Measurements from ENCODE around the gene KCNIP4. TPM values are rescaled to one million over a fixed set of nuclear protein-coding genes. Genes with fewer than 3 reads are reported as not detected.

Gene KCNIP4
- total and polyA plus RNA-seq, 3 donors from 2014 or later, result 0.68 TPM; not detected in 2

DNA sequence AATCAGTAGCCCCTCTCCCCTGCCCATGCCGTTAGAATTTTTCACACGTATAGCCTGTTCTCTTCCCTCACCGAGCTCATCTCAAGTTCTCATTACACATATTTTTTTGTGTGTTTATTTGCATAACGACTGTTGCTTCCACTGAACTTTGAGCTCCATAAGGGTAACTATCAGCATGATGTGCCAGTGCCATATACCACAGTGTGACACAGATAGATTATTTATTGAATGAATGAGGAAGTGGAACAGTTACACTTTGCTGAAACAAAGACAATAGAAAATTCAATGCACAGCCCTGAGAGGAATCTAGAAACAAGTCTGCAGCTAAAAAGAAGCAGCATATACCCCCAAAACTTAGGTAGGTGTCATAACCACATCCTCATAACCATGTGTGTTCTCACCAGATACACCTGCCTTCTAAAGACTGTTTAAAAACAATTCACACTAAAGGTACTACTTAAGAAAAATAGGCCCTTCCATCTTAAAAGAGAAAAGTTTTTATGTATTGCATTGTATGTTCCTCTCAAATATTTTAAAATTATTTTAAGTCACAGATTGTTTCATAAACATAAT lies 858.4 kb downstream of the KCNIP4 start:
- no peak overlapping the region for H3K4me3 ChIP-seq
- H3K36me3 ChIP-seq (ENCODE audit: low read depth, missing control alignments), result no peaks in the 10 kb centered on the region
- TF ChIP-seq, protein P1, sequence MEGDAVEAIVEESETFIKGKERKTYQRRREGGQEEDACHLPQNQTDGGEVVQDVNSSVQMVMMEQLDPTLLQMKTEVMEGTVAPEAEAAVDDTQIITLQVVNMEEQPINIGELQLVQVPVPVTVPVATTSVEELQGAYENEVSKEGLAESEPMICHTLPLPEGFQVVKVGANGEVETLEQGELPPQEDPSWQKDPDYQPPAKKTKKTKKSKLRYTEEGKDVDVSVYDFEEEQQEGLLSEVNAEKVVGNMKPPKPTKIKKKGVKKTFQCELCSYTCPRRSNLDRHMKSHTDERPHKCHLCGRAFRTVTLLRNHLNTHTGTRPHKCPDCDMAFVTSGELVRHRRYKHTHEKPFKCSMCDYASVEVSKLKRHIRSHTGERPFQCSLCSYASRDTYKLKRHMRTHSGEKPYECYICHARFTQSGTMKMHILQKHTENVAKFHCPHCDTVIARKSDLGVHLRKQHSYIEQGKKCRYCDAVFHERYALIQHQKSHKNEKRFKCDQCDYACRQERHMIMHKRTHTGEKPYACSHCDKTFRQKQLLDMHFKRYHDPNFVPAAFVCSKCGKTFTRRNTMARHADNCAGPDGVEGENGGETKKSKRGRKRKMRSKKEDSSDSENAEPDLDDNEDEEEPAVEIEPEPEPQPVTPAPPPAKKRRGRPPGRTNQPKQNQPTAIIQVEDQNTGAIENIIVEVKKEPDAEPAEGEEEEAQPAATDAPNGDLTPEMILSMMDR (IDR thresholded peaks at IDR 0.05), result no peak
- TF ChIP-seq POLR2A (IDR thresholded peaks at IDR 0.05), result no peak
- DNase-seq, result no peak
- no peaks in the 10 kb centered on the region for H3K9me3 ChIP-seq
- H3K4me1 ChIP-seq, result no peaks in the 10 kb centered on the region
- no peak overlapping the region for H3K27ac ChIP-seq
- WGBS, 2 donors, result 79 to 85% methylated on average over 4 of the region's 4 CpGs
- intact Hi-C loops (cut with DNase I; ENCODE audit: low total_unique reads), result no loop called here
- no peaks in the 10 kb centered on the region for H3K27me3 ChIP-seq

DNA sequence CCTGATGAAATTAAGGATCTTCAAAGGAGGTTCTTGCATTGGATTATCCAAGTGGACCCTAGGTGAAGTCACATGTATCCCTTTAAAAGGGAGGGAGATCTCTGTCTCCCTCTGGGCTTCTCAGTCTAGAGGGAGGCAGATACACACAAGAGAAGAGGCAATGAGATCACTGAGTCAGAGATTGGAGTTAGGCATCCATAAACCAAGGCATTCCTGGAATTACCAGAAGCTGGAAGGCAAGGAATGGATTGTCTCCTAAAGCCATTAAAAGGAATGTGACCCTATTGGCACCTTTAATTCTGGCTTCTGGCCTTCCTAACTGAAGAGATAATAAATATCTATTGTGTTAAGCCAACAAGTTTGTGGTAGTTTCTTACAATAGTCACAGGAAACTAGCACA lies 865.2 kb downstream of the KCNIP4 start:
- H3K4me3 ChIP-seq, result no peak overlapping the region
- TF ChIP-seq, protein P1 (IDR thresholded peaks at IDR 0.05), result no peak
- TF ChIP-seq POLR2A (IDR thresholded peaks at IDR 0.05), result no peak
- intact Hi-C loops (cut with DNase I; ENCODE audit: low total_unique reads), result no loop called here
- H3K4me1 ChIP-seq, result no peaks in the 10 kb centered on the region
- no peak for DNase-seq
- no peaks in the 10 kb centered on the region for H3K9me3 ChIP-seq
- no peaks in the 10 kb centered on the region for H3K36me3 ChIP-seq (ENCODE audit: low read depth, missing control alignments)
- H3K27ac ChIP-seq, result no peak overlapping the region
- H3K27me3 ChIP-seq, result no peaks in the 10 kb centered on the region

DNA sequence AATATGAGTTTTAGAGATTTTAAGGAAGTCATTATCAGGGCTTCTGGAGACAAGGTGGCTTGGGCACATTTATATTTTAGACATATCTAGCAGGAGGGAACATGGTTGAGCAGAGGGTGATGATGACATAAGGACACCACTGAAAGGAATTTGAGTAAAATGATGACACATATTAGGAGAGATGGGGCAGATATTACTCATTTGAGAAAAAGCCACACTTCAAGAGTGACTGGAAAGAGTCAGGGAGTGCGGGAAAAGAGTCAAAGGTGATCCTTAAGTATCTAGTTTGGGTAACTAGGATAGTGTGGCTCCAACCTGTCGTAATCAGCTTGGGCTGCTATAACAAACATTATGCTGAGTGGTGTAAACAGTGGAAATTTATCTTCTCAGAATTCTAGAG lies 870.6 kb downstream of the KCNIP4 start:
- intact Hi-C loops (cut with DNase I; ENCODE audit: low total_unique reads), result no loop called here
- no peaks in the 10 kb centered on the region for H3K27me3 ChIP-seq

DNA sequence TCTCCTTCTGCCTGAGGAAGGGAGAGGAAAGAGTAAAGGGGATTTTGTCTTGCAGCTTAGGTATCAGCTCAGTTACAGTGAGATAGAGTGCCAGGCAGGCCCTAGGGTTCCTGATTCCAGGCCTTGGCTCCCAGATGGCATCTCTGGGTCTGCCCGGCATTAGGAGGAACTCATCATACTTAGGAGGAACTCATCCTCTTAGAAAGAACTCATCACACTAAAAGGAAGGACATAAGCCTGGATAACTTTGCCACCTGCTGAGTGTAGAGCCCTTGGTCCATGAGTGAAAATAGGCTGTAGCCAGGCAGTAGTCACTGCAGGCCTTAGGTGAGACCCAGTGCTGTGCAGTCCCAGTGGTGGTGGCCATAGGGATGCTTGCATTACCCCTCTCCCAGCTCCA lies 881.2 kb downstream of the KCNIP4 start:
- Histone ChIP-seq H3K36me3 (ENCODE audit: low read depth, missing control alignments) (no peaks in the 10 kb centered on the region), H3K4me3 (no peak overlapping the region), H3K27me3 (no peaks in the 10 kb centered on the region), H3K9me3 (no peaks in the 10 kb centered on the region), H3K4me1 (no peaks in the 10 kb centered on the region), H3K27ac (no peak overlapping the region)
- 86 to 100% methylated on average over 1 of the region's 1 CpG for WGBS, 2 donors
- TF ChIP-seq POLR2A (IDR thresholded peaks at IDR 0.05), result no peak
- TF ChIP-seq, protein P1 (IDR thresholded peaks at IDR 0.05), result no peak
- intact Hi-C loops (cut with DNase I; ENCODE audit: low total_unique reads), result no loop called here
- DNase-seq, result no peak

More for the DNA sequence above, 870.6 kb downstream of the KCNIP4 start:
- no peak for DNase-seq
- no peaks in the 10 kb centered on the region for H3K36me3 ChIP-seq (ENCODE audit: low read depth, missing control alignments)
- no peak overlapping the region for H3K27ac ChIP-seq
- TF ChIP-seq, protein P1 (IDR thresholded peaks at IDR 0.05), result no peak
- no peak for TF ChIP-seq POLR2A (IDR thresholded peaks at IDR 0.05)
- no peaks in the 10 kb centered on the region for H3K4me1 ChIP-seq
- H3K9me3 ChIP-seq, result no peaks in the 10 kb centered on the region
- 84 to 87% methylated on average over 2 of the region's 2 CpGs for WGBS, 2 donors
- H3K4me3 ChIP-seq, result no peak overlapping the region

DNA sequence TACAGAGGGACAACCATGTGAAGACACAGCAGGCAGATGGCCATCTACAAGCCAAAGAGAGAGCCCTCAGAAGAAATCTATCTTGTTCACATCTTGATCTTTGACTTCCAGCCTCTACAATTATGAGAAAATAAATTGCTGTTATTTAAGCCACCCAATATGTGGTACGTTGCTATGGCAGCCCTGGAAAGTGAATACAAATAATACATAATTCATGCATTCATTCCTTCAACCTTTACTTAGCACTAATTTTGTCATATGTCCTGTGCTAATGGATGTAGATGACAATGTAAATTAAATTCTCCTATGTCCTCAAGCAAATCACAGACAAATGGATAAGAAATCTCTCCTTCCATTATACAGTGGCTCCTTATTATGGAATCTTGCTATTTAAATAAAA lies 886.7 kb downstream of the KCNIP4 start:
- no peaks in the 10 kb centered on the region for H3K27me3 ChIP-seq
- intact Hi-C loops (cut with DNase I; ENCODE audit: low total_unique reads), result no loop called here
- DNase-seq, result no peak
- H3K36me3 ChIP-seq (ENCODE audit: low read depth, missing control alignments), result no peaks in the 10 kb centered on the region
- no peaks in the 10 kb centered on the region for H3K9me3 ChIP-seq
- no peak for TF ChIP-seq POLR2A (IDR thresholded peaks at IDR 0.05)
- TF ChIP-seq, protein P1 (IDR thresholded peaks at IDR 0.05), result no peak
- H3K4me3 ChIP-seq, result no peak overlapping the region
- no peaks in the 10 kb centered on the region for H3K4me1 ChIP-seq
- H3K27ac ChIP-seq, result no peak overlapping the region
- WGBS, 2 donors, result 67 to 79% methylated on average over 1 of the region's 1 CpG
